DND-41 (cell line): ENCODE measurements around the gene TFRC.

Source experiments
- CTCF ChIP-seq: IDR thresholded peaks from 2 replicates; pipeline ENCODE4 v1.5.1; 2012; ENCODE audit warnings: borderline replicate concordance, low read length, moderate library complexity, mild to moderate bottlenecking; ENCODE audit not compliant: poor library complexity, severe bottlenecking; ENCODE audit errors: extremely low read depth
- EZH2 ChIP-seq: IDR thresholded peaks from 3 replicates; pipeline ENCODE4 v1.6.1; 2012; ENCODE audit warnings: borderline replicate concordance, low read depth, mild to moderate bottlenecking, moderate library complexity, low read length, inconsistent platforms; ENCODE audit not compliant: severe bottlenecking

- TF ChIP-seq EZH2 (no peak), CTCF (no peak)
These were observed 2.2 kb downstream of the TFRC start for GRCh38 chr3:196079682-196080081.
